Measurements from ENCODE around the gene GRID1. TPM values are rescaled to one million over a fixed set of nuclear protein-coding genes. Genes with fewer than 3 reads are reported as not detected.
A peak's percentile ranks its signal among the peaks of the same experiment; 100 is the strongest.

Gene GRID1
- total RNA-seq, 1 donor from 2014 or later, result under 0.01 TPM

GRCh38 chr10:86222687-86223086, 143.9 kb downstream of the GRID1 start:
- no peak for TF ChIP-seq CTCF (IDR thresholded peaks at IDR 0.05; ENCODE audit: insufficient read depth, low read length, severe bottlenecking)
- no peaks in the 10 kb centered on the region for H3K27me3 ChIP-seq (ENCODE audit: control insufficient read depth, insufficient read depth, low read length)
- DNase-seq (ENCODE audit: low read depth), result no peak
- FAIRE-seq, result no peak
- no peak overlapping the region for H3K4me3 ChIP-seq (ENCODE audit: low read depth, low read length)
- no peaks in the 10 kb centered on the region for H3K36me3 ChIP-seq (ENCODE audit: control insufficient read depth, insufficient read depth, low read length)

GRCh38 chr10:86222336-86222650, 144.3 kb downstream of the GRID1 start:
- Histone ChIP-seq H3K4me3 (ENCODE audit: low read depth, low read length) (no peak overlapping the region), H3K27me3 (ENCODE audit: control insufficient read depth, insufficient read depth, low read length) (no peaks in the 10 kb centered on the region), H3K36me3 (ENCODE audit: control insufficient read depth, insufficient read depth, low read length) (no peaks in the 10 kb centered on the region)
- FAIRE-seq, result no peak
- TF ChIP-seq CTCF (IDR thresholded peaks at IDR 0.05; ENCODE audit: insufficient read depth, low read length, severe bottlenecking), result no peak
- no peak for DNase-seq (ENCODE audit: low read depth)

- Histone ChIP-seq H3K27me3 (ENCODE audit: control insufficient read depth, insufficient read depth, low read length) (no peaks in the 10 kb centered on the region), H3K4me3 (ENCODE audit: low read depth, low read length) (no peak overlapping the region), H3K36me3 (ENCODE audit: control insufficient read depth, insufficient read depth, low read length) (no peaks in the 10 kb centered on the region)
- no peak for TF ChIP-seq CTCF (IDR thresholded peaks at IDR 0.05; ENCODE audit: insufficient read depth, low read length, severe bottlenecking)
- DNase-seq (ENCODE audit: low read depth), result no peak
- no peak for FAIRE-seq
These were observed 144.9 kb downstream of the GRID1 start for GRCh38 chr10:86221442-86222335.

GRCh38 chr10:86220626-86221025, 146.0 kb downstream of the GRID1 start:
- H3K36me3 ChIP-seq (ENCODE audit: control insufficient read depth, insufficient read depth, low read length), result no peaks in the 10 kb centered on the region
- no peaks in the 10 kb centered on the region for H3K27me3 ChIP-seq (ENCODE audit: control insufficient read depth, insufficient read depth, low read length)
- TF ChIP-seq CTCF (IDR thresholded peaks at IDR 0.05; ENCODE audit: insufficient read depth, low read length, severe bottlenecking), result no peak
- no peak overlapping the region for H3K4me3 ChIP-seq (ENCODE audit: low read depth, low read length)
- DNase-seq (ENCODE audit: low read depth), result no peak
- FAIRE-seq, result no peak

- FAIRE-seq (no peak), DNase-seq (ENCODE audit: low read depth) (no peak)
- Histone ChIP-seq H3K4me3 (ENCODE audit: low read depth, low read length) (no peak overlapping the region), H3K36me3 (ENCODE audit: control insufficient read depth, insufficient read depth, low read length) (no peaks in the 10 kb centered on the region), H3K27me3 (ENCODE audit: control insufficient read depth, insufficient read depth, low read length) (no peaks in the 10 kb centered on the region)
- TF ChIP-seq CTCF (IDR thresholded peaks at IDR 0.05; ENCODE audit: insufficient read depth, low read length, severe bottlenecking), result no peak
These were observed 147.3 kb downstream of the GRID1 start for GRCh38 chr10:86219271-86219670.

- Histone ChIP-seq H3K27me3 (ENCODE audit: control insufficient read depth, insufficient read depth, low read length) (no peaks in the 10 kb centered on the region), H3K36me3 (ENCODE audit: control insufficient read depth, insufficient read depth, low read length) (no peaks in the 10 kb centered on the region), H3K4me3 (ENCODE audit: low read depth, low read length) (no peak overlapping the region)
- no peak for DNase-seq (ENCODE audit: low read depth)
- peak; percentile 55 for FAIRE-seq
- TF ChIP-seq CTCF (IDR thresholded peaks at IDR 0.05; ENCODE audit: insufficient read depth, low read length, severe bottlenecking), result no peak
These were observed 147.8 kb downstream of the GRID1 start for GRCh38 chr10:86218842-86219241.

All from bronchial epithelial cell (primary cell).